ENCODE measurements around the gene HSH2D. TPM values are rescaled to one million over a fixed set of nuclear protein-coding genes. Genes with fewer than 3 reads are reported as not detected.

The HSH2D gene
- total and polyA plus RNA-seq, 2 of the 13 experiments (the other 11 are each of a cell fraction or from before 2014, with no cell fraction given), result 0.69 to 3.2 TPM

GRCh38 chr19:16185123-16185767 is 41.8 kb downstream of the HSH2D start, which contains the start of gene FAM32A (continued):
- no peak for TF ChIP-seq ZBTB39 (CRISPR knock-in tag; IDR thresholded peaks at IDR 0.05)
- TF ChIP-seq PAX8 (CRISPR knock-in tag; IDR thresholded peaks at IDR 0.05; ENCODE audit: borderline replicate concordance), result no peak
- TF ChIP-seq MTF1 (CRISPR knock-in tag; IDR thresholded peaks at IDR 0.05), result no peak
- 0 out of 2 replicates have a peak, but pooled peaks have one; percentile 47 for TF ChIP-seq MEIS2 (CRISPR knock-in tag; IDR thresholded peaks at IDR 0.05)
- no peak for TF ChIP-seq ZNF883 (CRISPR knock-in tag; IDR thresholded peaks at IDR 0.05; ENCODE audit: not compliant biosample characterization)
- TF ChIP-seq SNAPC2 (CRISPR knock-in tag; IDR thresholded peaks at IDR 0.05), result no peak
- TF ChIP-seq ELK4 (CRISPR knock-in tag; IDR thresholded peaks at IDR 0.05; ENCODE audit: borderline replicate concordance), result peak; percentile 89; the same call in 1 of the 2 replicates
- TF ChIP-seq PBX2 (CRISPR knock-in tag; IDR thresholded peaks at IDR 0.05), result no peak
- no peak for TF ChIP-seq LBX2 (CRISPR knock-in tag; IDR thresholded peaks at IDR 0.05; ENCODE audit: borderline replicate concordance)
- no peak for TF ChIP-seq ZNF460 (CRISPR knock-in tag; IDR thresholded peaks at IDR 0.05; ENCODE audit: borderline replicate concordance)
- TF ChIP-seq TGIF2 (CRISPR knock-in tag; IDR thresholded peaks at IDR 0.05), result no peak
- no peak for TF ChIP-seq ZNF609 (CRISPR knock-in tag; IDR thresholded peaks at IDR 0.05; ENCODE audit: borderline replicate concordance)
- TF ChIP-seq CBX2 (IDR thresholded peaks at IDR 0.05; ENCODE audit: low read depth, low read length), result no peak
- no peak for TF ChIP-seq CBX2 (CRISPR knock-in tag; IDR thresholded peaks at IDR 0.05; ENCODE audit: low read depth)
